Measurements from ENCODE around the gene TULP4. TPM values are rescaled to one million over a fixed set of nuclear protein-coding genes. Genes with fewer than 3 reads are reported as not detected.

TULP4 gene
- total RNA-seq, 2 donors from 2014 or later: 111 to 119 TPM

- no peak overlapping the region for H3K4me3 ChIP-seq
- intact Hi-C loops (cut with DNase I): no loop called here
- TF ChIP-seq POLR2AphosphoS5 (IDR thresholded peaks at IDR 0.05) (no peak), POLR2A (IDR thresholded peaks at IDR 0.05) (no peak), CTCF (IDR thresholded peaks at IDR 0.05) (no peak)
- no peaks in the 10 kb centered on the region for H3K4me1 ChIP-seq (replicated peaks)
- H3K36me3 ChIP-seq: no peaks in the 10 kb centered on the region
- no peaks in the 10 kb centered on the region for H3K27me3 ChIP-seq (replicated peaks; ENCODE audit: insufficient read depth)
- DNase-seq (ENCODE audit: low spot score): no peak
- no peaks in the 10 kb centered on the region for H3K9me3 ChIP-seq
- no peak overlapping the region for H3K27ac ChIP-seq
- 60% methylated on average over 2 of the region's 2 CpGs for WGBS
Measured at GRCh38 chr6:158460602-158461169, 148.4 kb downstream of the TULP4 start.

- H3K36me3 ChIP-seq: no peaks in the 10 kb centered on the region
- H3K27ac ChIP-seq: no peak overlapping the region
Measured at GRCh38 chr6:158461954-158462353, 149.7 kb downstream of the TULP4 start.

GRCh38 chr6:158464483-158464882, 152.2 kb downstream of the TULP4 start:
- TF ChIP-seq POLR2AphosphoS5 (IDR thresholded peaks at IDR 0.05): no peak
- no peak for TF ChIP-seq CTCF (IDR thresholded peaks at IDR 0.05)
- no peak for TF ChIP-seq POLR2A (IDR thresholded peaks at IDR 0.05)
- Histone ChIP-seq H3K27ac (no peak overlapping the region), H3K27me3 (replicated peaks; ENCODE audit: insufficient read depth) (no peaks in the 10 kb centered on the region), H3K36me3 (no peaks in the 10 kb centered on the region), H3K4me3 (no peak overlapping the region), H3K9me3 (no peaks in the 10 kb centered on the region), H3K4me1 (replicated peaks) (no peaks in the 10 kb centered on the region)
- intact Hi-C loops (cut with DNase I): no loop called here
- DNase-seq (ENCODE audit: low spot score): no peak
- WGBS: 85% methylated on average over 9 of the region's 9 CpGs

More at GRCh38 chr6:158461954-158462353, 149.7 kb downstream of the TULP4 start:
- no peak for DNase-seq (ENCODE audit: low spot score)
- Histone ChIP-seq H3K9me3 (no peaks in the 10 kb centered on the region), H3K4me1 (replicated peaks) (no peaks in the 10 kb centered on the region), H3K4me3 (no peak overlapping the region), H3K27me3 (replicated peaks; ENCODE audit: insufficient read depth) (no peaks in the 10 kb centered on the region)
- intact Hi-C loops (cut with DNase I): no loop called here
- WGBS: 50% methylated on average over 2 of the region's 2 CpGs
- TF ChIP-seq POLR2AphosphoS5 (IDR thresholded peaks at IDR 0.05) (no peak), POLR2A (IDR thresholded peaks at IDR 0.05) (no peak), CTCF (IDR thresholded peaks at IDR 0.05) (no peak)

GRCh38 chr6:158465257-158465656, 153.0 kb downstream of the TULP4 start:
- 70% methylated on average over 2 of the region's 2 CpGs for WGBS
- intact Hi-C loops (cut with DNase I): no loop called here
- Histone ChIP-seq H3K9me3 (no peaks in the 10 kb centered on the region), H3K4me3 (no peak overlapping the region), H3K4me1 (replicated peaks) (no peaks in the 10 kb centered on the region), H3K36me3 (no peaks in the 10 kb centered on the region), H3K27me3 (replicated peaks; ENCODE audit: insufficient read depth) (no peaks in the 10 kb centered on the region), H3K27ac (no peak overlapping the region)
- TF ChIP-seq POLR2AphosphoS5 (IDR thresholded peaks at IDR 0.05) (no peak), POLR2A (IDR thresholded peaks at IDR 0.05) (no peak), CTCF (IDR thresholded peaks at IDR 0.05) (no peak)
- DNase-seq (ENCODE audit: low spot score): no peak

- no peak overlapping the region for H3K27ac ChIP-seq
- WGBS: 61% methylated on average over 3 of the region's 3 CpGs
- no peak for DNase-seq (ENCODE audit: low spot score)
- H3K36me3 ChIP-seq: no peaks in the 10 kb centered on the region
- no peaks in the 10 kb centered on the region for H3K27me3 ChIP-seq (replicated peaks; ENCODE audit: insufficient read depth)
- intact Hi-C loops (cut with DNase I): no loop called here
- H3K9me3 ChIP-seq: no peaks in the 10 kb centered on the region
- TF ChIP-seq CTCF (IDR thresholded peaks at IDR 0.05): no peak
- TF ChIP-seq POLR2A (IDR thresholded peaks at IDR 0.05): no peak
- no peak for TF ChIP-seq POLR2AphosphoS5 (IDR thresholded peaks at IDR 0.05)
- H3K4me3 ChIP-seq: no peak overlapping the region
- no peaks in the 10 kb centered on the region for H3K4me1 ChIP-seq (replicated peaks)
Measured at GRCh38 chr6:158465747-158466146, 153.5 kb downstream of the TULP4 start.

Measured in prostate gland (tissue), 2 donors.